Activated CD4-positive, alpha-beta T cell treated with anti-CD3 and anti-CD28 coated beads for 24 hours (primary cell): ENCODE data around the gene B4GALNT3.
A peak's percentile ranks its signal among the peaks of the same experiment; 100 is the strongest.
"Not testable (repeated sequence)": the region's sequence is repeated elsewhere in the genome, so short reads cannot be mapped to it uniquely, and the experiment has no call there.

Experiments
- DNase-seq, 2 donors: peaks; one replicate each; pipeline ENCODE4 v3.0.0-alpha.2; 2020; ENCODE audit warnings: low read depth in 2 of 2

B4GALNT3 gene

GRCh38 chr12:459430-460258 is at the start of gene B4GALNT3:
Gene B4GALNT3 (plus strand): TSS chr12:459939. CDS start chr12:460377, 438 bp downstream.
- peak in 1 of 2 donors; percentile 19 for DNase-seq

GRCh38 chr12:414859-415258 is 44.9 kb upstream of the B4GALNT3 start:
- no peak for DNase-seq

DNA sequence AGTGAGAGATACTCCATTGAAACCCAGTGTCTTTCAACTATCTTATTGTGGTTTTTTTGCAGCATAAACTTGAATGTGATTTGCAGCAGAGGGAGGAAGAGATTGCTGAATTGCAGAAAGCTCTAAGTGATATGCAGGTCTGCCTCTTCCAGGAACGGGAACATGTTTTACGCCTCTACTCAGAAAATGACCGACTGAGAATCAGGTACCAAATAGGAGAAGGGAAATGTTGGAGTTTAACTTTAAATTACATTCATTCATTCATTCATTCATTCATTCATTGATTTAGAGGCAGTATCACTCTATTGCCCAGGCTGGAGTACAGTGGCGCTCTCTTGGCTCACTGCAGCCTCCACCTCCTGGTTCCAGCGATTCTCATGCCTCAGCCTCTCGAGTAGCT is 41.3 kb upstream of the B4GALNT3 start:
- DNase-seq, result no peak

DNA sequence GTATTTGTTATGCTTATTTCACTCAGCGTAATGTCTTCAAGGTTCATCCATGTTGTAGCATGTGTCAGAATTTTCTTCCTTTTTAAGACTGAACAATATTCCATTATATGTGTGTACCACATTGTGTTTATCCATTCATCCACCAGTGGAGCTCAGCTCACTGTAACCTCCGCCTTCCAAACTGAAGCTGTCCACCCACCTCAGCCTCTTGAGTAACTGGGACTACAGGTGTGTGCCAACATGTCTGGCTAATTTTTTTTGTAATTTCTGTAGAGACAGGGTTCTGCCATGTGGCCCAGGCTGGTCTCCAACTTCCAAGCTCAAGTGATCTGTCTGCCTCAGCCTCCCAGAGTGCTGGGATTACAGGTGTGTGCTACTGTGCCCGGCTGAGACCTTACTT is 37.2 kb upstream of the B4GALNT3 start:
- DNase-seq, result no peak

- not testable (repeated sequence) for DNase-seq
These were observed 24.0 kb upstream of the B4GALNT3 start for GRCh38 chr12:435737-436136.

- peak in 1 of 2 donors; percentile 32 for DNase-seq
These were observed 17.4 kb upstream of the B4GALNT3 start for GRCh38 chr12:442235-442884.

DNA sequence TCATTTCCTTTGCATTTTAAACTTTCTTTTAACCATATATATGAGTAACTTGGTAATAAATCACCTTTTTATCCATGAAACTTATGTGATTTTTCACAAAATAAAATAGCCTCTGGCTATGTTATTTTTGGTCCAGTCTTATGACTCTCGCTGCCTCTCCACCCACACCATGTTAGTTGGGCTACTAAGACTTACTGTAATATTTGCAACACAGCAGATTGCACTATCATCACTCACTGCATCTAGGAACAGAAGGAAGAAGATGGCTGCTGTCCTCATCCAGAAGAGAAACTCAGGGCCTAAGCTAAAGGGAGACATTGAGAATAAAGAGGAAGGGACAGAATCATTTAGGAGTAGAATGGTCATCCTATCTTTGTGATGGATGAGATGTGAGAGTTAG is 12.6 kb upstream of the B4GALNT3 start:
- no peak for DNase-seq

- DNase-seq, result no peak
These were observed 10.5 kb upstream of the B4GALNT3 start for GRCh38 chr12:449203-449602.

GRCh38 chr12:450438-450837 is 9.3 kb upstream of the B4GALNT3 start:
- no peak for DNase-seq

DNA sequence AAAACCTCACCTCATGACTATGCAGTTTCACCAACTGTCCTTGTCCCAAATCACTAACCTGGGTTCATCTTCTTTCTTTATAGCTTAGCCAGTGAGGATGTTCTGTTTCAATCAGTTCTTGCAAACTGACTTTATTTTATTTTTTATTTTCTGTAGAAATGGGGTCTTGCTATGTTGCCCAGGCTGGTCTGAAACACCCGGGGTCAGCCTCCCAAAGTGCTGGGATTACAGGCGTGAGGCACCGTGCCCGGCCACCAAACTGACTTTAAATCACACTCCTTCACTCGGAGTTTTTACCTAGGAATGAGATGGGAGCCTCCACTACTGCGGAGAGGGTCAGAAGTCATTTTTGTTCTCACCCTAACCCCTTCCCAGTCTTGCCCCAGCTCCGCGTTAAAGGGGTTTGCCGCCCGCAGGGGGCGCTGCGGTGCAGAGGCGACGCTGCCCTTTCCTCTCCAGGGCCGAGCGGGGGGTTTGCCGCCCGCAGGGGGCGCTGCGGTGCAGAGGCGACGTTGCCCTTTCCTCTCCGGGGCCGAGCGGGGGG is 7.0 kb upstream of the B4GALNT3 start:
- DNase-seq, result peak; percentile 55 to 64

DNA sequence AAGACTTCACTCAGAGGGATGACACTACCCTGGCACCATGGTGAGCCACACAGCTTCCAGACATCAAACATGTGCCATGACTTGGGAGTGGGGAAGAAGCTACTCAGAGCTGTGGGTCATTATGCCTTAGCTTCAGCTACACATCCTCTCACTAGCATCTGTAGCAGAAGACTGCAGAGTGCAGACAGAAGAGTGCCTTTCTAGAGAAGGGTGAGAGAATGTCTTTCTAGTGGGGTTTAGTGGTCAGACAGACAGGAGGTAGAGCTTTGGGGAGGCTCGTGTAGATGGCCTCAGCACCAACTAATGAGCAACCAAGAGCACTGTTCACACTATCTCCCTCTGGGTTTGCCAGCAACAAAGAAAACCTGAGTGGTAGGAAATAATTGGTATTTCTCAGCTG is 4.9 kb upstream of the B4GALNT3 start:
- no peak for DNase-seq

GRCh38 chr12:455821-456220 is 3.9 kb upstream of the B4GALNT3 start:
- DNase-seq, result no peak

GRCh38 chr12:457676-458075 is 2.1 kb upstream of the B4GALNT3 start:
- no peak for DNase-seq

- DNase-seq, result no peak
These were observed 699 bp upstream of the B4GALNT3 start for GRCh38 chr12:459050-459429.

DNA sequence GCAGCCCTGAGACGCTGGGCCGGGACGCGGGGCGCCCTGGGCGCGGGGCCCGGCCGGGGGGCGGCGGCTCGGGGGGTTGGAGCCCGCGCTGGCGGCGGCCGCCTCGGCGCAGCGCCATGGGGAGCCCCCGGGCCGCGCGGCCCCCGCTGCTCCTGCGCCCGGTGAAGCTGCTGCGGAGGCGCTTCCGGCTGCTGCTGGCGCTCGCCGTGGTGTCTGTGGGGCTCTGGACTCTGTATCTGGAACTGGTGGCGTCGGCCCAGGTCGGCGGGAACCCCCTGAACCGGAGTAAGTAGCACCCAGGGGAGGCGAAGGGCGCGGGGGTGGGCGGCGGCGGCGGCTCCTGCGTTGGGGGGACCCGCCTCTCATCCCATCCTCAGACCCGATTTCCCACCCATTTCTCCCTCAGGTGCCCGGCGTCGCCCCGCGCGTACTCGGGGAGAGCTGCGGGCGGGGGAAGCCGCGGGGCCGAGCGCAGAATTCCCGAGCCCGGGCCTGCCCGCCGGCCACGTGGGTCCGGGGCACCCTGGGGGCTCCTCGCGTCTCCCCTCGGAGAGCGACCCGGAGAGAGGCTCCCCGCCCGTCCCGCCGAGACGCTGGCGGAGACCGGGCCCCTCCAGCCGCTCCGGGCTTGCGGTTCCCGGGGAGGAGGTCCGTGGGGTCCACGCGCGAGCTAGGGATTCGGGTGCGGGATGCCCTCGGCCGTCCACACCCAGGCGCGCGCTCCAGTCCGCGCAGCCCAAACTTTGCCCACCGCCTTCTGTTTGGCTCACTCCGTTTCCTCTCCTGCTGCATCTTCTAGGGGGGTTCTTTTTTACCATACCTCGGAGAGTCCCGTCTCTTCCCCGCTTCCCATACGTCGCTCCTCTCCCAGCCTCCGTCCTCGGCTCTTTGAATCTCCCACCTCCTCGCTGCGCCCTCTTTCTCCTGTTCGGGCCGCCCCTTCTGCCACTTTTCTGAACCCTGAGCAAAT is 807 bp downstream of the B4GALNT3 start:
- peak in 1 of 2 donors; percentile 25 for DNase-seq

DNA sequence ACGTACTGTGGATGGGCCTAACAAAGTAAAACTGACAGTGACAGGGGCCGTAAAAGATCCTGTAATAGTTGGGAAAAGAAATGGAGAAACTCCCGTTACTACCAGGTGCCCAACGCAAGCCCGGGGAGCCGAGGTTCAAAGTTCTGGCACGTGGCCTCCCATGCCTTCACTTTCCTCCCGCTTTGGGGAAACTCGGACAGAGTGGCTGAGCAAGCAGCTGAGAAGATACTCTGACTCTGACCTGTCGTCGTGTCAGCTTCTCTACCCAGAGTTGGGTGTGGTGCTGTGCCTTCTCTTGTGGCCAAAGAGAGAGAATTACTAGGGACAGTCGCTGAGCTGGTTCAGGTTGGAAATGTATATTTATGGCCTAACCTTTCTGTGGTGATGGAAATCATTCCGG is 1.7 kb downstream of the B4GALNT3 start:
- DNase-seq, result no peak

DNA sequence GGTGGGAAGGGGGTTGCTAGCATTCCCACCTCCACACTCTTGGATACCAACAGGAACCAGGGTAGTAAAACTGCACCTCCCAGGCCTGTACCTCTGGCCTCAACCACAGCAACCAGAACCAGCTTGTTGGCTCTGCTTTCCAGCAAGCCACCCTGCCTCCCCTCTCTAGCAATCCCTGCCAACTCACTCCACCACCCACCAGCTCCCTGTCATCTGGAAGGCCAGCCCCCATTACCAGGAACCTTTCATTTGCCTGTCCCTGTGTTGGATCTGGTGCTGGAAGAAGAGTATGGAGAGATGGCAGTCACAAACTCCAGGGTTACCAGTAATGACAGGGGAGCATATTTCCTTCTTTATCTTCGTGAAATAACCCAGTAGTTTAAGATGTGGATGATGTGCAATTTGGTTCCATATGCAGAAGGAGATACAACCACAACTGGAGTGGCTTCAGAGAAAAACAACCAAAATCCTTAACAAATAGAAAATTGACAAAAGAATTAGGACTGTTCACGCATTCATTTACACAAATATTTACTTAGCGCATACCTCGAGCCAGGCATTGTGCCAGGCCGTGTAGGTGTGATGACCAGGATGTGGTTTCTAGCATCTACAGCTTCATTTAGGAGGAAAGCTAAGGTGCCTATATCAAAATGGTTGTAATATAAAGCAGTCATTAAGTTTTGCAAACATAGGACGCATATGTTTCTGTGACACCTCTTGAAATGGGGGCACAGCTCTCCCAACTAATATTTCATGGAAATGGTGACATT is 3.4 kb downstream of the B4GALNT3 start:
- DNase-seq, result no peak

GRCh38 chr12:464484-465267 is 4.9 kb downstream of the B4GALNT3 start:
- no peak for DNase-seq

- no peak for DNase-seq
These were observed 6.3 kb downstream of the B4GALNT3 start for GRCh38 chr12:466039-466438.

- no peak for DNase-seq
These were observed 7.0 kb downstream of the B4GALNT3 start for GRCh38 chr12:466762-467161.
